ENCODE results near the gene CD81.

Gene CD81

GRCh38 chr11:2395211-2395730 is 18.2 kb downstream of the CD81 start:
- H3K4me2 ChIP-seq (ENCODE audit: low read length): no peak overlapping the region
- no peaks in the 10 kb centered on the region for H3K27me3 ChIP-seq (ENCODE audit: low read depth, low read length)
- no peak overlapping the region for H2AFZ ChIP-seq (ENCODE audit: low read depth, low read length)
- H3K36me3 ChIP-seq (replicated peaks; ENCODE audit: low read depth, low read length): peaks cover 2% of the 10 kb centered on the region
- no peaks in the 10 kb centered on the region for H3K9me3 ChIP-seq (ENCODE audit: insufficient read depth, low read length)
- H3K79me2 ChIP-seq (ENCODE audit: low read length): peaks cover 10% of the 10 kb centered on the region
- no peak overlapping the region for H3K4me3 ChIP-seq (ENCODE audit: low read length)
- no peak for TF ChIP-seq EZH2phosphoT487 (IDR thresholded peaks at IDR 0.05; ENCODE audit: low read depth)
- H4K20me1 ChIP-seq (ENCODE audit: insufficient read depth, low read length): peaks cover 22% of the 10 kb centered on the region
- H3K4me1 ChIP-seq (ENCODE audit: low read length): peaks cover 5% of the 10 kb centered on the region
- H3K27ac ChIP-seq (ENCODE audit: low read length): no peak overlapping the region
- no peak overlapping the region for H3K9ac ChIP-seq (ENCODE audit: low read length)

- Histone ChIP-seq H3K27me3 (ENCODE audit: low read depth, low read length) (no peaks in the 10 kb centered on the region), H3K4me1 (ENCODE audit: low read length) (peaks cover 5% of the 10 kb centered on the region), H3K27ac (ENCODE audit: low read length) (no peak overlapping the region), H3K4me3 (ENCODE audit: low read length) (no peak overlapping the region), H2AFZ (ENCODE audit: low read depth, low read length) (no peak overlapping the region), H3K79me2 (ENCODE audit: low read length) (peaks cover 8% of the 10 kb centered on the region), H3K9me3 (ENCODE audit: insufficient read depth, low read length) (no peaks in the 10 kb centered on the region), H4K20me1 (ENCODE audit: insufficient read depth, low read length) (peaks cover 18% of the 10 kb centered on the region; the same call in 1 of the 2 replicates), H3K4me2 (ENCODE audit: low read length) (no peak overlapping the region), H3K36me3 (replicated peaks; ENCODE audit: low read depth, low read length) (no peaks in the 10 kb centered on the region), H3K9ac (ENCODE audit: low read length) (no peak overlapping the region)
- TF ChIP-seq CTCF (IDR thresholded peaks at IDR 0.05; ENCODE audit: low read depth, low read length): no peak
- no peak for TF ChIP-seq EZH2phosphoT487 (IDR thresholded peaks at IDR 0.05; ENCODE audit: low read depth)
Observed at GRCh38 chr11:2395856-2396255, 18.7 kb downstream of the CD81 start.

GRCh38 chr11:2396471-2396870 is 19.4 kb downstream of the CD81 start:
- peaks cover 6% of the 10 kb centered on the region for H3K4me1 ChIP-seq (ENCODE audit: low read length)
- no peak overlapping the region for H3K27ac ChIP-seq (ENCODE audit: low read length)
- no peaks in the 10 kb centered on the region for H3K36me3 ChIP-seq (replicated peaks; ENCODE audit: low read depth, low read length)
- no peak overlapping the region for H3K4me2 ChIP-seq (ENCODE audit: low read length)
- H3K4me3 ChIP-seq (ENCODE audit: low read length): no peak overlapping the region
- no peaks in the 10 kb centered on the region for H3K27me3 ChIP-seq (ENCODE audit: low read depth, low read length)
- H3K79me2 ChIP-seq (ENCODE audit: low read length): peaks cover 9% of the 10 kb centered on the region
- no peak overlapping the region for H3K9ac ChIP-seq (ENCODE audit: low read length)
- H4K20me1 ChIP-seq (ENCODE audit: insufficient read depth, low read length): peaks cover 18% of the 10 kb centered on the region; the same call in 1 of the 2 replicates
- TF ChIP-seq CTCF (IDR thresholded peaks at IDR 0.05; ENCODE audit: low read depth, low read length): no peak
- no peak for TF ChIP-seq EZH2phosphoT487 (IDR thresholded peaks at IDR 0.05; ENCODE audit: low read depth)
- H3K9me3 ChIP-seq (ENCODE audit: insufficient read depth, low read length): no peaks in the 10 kb centered on the region
- no peak overlapping the region for H2AFZ ChIP-seq (ENCODE audit: low read depth, low read length)

GRCh38 chr11:2397005-2397404 is 19.9 kb downstream of the CD81 start:
- H3K36me3 ChIP-seq (replicated peaks; ENCODE audit: low read depth, low read length): no peaks in the 10 kb centered on the region
- TF ChIP-seq CTCF (IDR thresholded peaks at IDR 0.05; ENCODE audit: low read depth, low read length) (no peak), EZH2phosphoT487 (IDR thresholded peaks at IDR 0.05; ENCODE audit: low read depth) (no peak)
- no peak overlapping the region for H3K4me3 ChIP-seq (ENCODE audit: low read length)
- no peaks in the 10 kb centered on the region for H3K27me3 ChIP-seq (ENCODE audit: low read depth, low read length)
- no peak overlapping the region for H3K4me2 ChIP-seq (ENCODE audit: low read length)
- H3K27ac ChIP-seq (ENCODE audit: low read length): no peak overlapping the region
- H3K79me2 ChIP-seq (ENCODE audit: low read length): peaks cover 14% of the 10 kb centered on the region
- peaks cover 11% of the 10 kb centered on the region for H3K4me1 ChIP-seq (ENCODE audit: low read length)
- peaks cover 13% of the 10 kb centered on the region; the same call in 1 of the 2 replicates for H4K20me1 ChIP-seq (ENCODE audit: insufficient read depth, low read length)
- no peaks in the 10 kb centered on the region for H3K9me3 ChIP-seq (ENCODE audit: insufficient read depth, low read length)
- H3K9ac ChIP-seq (ENCODE audit: low read length): no peak overlapping the region
- H2AFZ ChIP-seq (ENCODE audit: low read depth, low read length): no peak overlapping the region
